ENCODE results near the gene CCDC180.
A peak's percentile ranks its signal among the peaks of the same experiment; 100 is the strongest.
"Not testable (repeated sequence)": the region's sequence is repeated elsewhere in the genome, so short reads cannot be mapped to it uniquely, and the experiment has no call there.

CCDC180 gene

GRCh38 chr9:97307500-97308163 lies at the start of gene CCDC180:
Gene CCDC180 (plus strand): TSS chr9:97307659. CDS start chr9:97308064, 405 bp downstream.
- no peak for DNase-seq

GRCh38 chr9:97259834-97260514 lies 47.5 kb upstream of the CCDC180 start:
- not testable (repeated sequence) for DNase-seq

DNA sequence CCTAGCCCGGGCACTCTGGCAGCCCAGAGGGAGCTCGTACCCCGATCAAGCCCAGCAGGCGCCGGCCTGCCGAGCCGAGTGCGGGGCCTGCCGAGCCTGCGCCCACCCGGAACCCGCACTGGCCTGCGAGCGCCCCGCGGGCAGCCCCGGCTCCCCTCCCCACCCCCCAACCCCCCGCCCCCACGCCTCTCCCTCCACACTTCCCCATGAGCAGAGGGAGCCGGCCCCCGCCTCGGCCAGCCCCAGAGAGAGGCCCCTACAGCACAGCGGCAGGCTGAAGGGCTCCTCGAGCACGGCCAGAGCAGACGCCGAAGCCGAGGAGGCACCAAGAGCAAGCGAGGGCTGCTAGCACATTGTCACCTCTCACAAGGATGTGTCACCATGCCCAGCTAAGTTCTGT lies 36.2 kb upstream of the CCDC180 start:
- DNase-seq: no peak

GRCh38 chr9:97272072-97272471 lies 35.4 kb upstream of the CCDC180 start:
- no peak for DNase-seq

DNA sequence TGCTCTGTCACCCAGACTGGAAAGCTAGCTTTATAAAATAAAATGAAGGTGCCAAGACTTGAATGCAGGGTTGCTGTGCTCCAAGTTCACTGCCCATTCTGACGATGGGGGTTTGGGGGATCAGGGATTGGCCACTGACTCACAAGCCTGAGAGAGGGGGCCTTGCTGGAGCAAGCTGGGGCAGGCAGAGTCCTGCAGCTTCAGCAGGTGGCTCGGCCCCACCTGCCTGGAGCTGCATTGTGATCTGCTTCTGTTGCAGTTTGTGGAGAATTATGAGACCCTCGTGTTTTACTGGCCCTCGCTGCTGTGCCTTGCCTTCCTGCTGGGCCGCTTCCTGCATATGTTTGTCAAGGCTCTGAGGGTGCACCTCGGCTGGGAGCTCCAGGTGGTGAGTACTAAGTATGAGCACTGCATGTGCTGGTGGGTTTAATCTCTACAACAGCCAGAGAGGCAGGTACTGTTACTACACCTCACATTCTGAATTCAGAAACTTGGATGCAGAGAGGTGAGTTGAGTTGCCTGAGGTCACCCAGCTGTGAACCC lies 31.1 kb upstream of the CCDC180 start:
- no peak for DNase-seq

DNA sequence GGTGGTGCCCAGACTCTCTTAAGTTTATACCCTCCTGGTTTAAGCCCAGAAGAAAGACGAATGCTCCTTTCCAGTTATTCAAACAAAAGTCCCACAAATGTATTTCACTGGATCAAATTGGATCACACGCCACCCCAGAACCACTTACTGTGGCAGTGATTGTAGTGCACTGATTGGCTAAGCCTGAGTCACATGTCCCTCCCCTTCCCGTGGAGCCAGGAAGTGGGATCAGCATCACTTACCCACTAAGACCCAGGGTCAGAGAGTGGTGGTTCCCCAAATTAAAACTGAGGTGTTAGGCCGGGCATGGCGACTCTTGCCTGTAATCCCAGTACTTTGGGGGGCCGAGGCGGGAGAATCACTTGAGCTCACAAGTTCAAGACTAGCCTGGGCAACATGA lies 29.5 kb upstream of the CCDC180 start:
- no peak for DNase-seq

DNA sequence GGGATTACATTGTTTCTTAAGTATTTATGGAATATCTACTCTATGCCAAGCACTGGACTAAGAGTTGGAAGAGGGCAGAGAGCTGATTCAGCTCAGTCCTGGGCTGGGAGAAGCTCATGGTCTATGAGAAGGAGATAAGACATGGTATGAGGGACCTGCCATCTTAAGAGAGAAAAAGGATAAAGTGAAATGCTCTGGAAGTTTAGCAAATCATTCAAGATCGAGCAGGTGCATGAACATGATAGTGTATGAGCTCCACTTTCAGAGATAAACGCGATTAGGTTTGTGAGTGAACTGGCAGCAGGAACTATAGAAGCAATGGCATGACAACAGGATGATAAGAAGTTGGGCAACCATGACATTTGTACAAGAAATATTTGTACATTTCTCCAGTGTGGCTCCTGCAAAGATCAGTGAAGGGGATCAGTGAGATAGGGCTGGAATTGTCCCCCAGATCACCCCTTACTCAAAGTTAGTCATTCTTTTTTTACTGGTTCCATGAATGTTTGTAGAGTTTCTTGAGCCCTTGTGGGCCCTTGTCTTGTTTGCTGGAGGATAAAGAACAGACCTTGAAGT lies 26.6 kb upstream of the CCDC180 start:
- DNase-seq: no peak

DNA sequence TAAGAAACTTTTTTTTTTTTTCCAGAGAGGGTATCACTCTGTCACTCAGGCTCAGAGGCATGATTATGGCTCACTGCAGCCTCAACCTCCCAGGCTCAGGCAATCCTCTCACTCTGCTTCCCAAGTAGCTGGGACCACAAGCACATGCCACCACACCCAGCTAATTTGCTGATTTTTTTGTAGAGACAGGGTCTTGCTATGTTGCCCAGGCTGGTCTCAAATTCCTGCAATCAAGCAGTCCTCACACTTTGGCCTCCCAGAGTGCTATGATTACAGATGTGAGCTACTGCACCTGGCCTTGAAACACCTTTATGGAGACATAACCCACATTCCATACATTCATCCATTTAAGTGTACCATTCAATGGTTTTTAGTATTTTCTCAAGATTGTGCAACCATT lies 23.7 kb upstream of the CCDC180 start:
- DNase-seq: no peak

- DNase-seq: no peak
Measured at GRCh38 chr9:97284798-97285197, 22.7 kb upstream of the CCDC180 start.

DNA sequence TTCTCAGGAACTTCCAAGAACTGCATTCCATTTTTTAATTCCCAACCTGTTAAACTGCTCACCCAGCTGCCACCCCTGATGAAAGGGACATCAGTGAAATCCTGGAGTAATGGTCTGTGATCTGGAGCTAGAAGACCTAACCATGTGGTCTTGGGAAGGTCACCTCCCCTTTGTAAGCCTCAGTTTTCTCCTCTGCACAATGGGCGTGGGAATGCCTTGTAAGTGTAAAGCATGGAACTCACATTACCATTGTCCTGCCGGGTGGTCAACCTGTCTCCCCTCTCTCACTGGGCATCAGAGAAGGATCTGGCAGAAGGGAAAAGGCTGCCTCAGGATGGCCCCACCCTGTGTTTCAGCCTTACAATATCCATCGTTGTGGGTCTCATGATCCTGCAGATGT lies 15.3 kb upstream of the CCDC180 start:
- no peak for DNase-seq

GRCh38 chr9:97293207-97293721 lies 14.2 kb upstream of the CCDC180 start:
- peak; percentile 91 for DNase-seq

DNA sequence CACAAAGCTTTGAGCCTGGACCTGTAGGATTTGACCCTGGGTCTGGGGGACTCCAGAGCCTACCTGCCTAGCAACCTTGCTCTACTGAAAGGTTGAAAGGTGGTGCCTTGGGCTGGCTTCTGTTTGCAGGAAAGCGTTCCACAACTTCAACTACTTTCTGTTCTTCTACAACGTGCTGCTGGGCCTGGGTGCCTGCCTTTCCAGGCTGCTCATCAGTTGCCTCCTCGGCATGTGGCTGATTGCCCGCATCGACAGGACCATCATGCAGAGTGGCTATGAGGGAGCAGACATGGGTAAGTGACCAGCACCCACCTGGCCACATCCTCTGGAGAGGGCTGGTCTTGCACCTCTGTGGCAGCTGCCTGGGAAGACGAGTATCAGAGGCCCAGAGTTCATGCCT lies 13.6 kb upstream of the CCDC180 start:
- no peak for DNase-seq

GRCh38 chr9:97297889-97298288 lies 9.6 kb upstream of the CCDC180 start:
- no peak for DNase-seq

DNA sequence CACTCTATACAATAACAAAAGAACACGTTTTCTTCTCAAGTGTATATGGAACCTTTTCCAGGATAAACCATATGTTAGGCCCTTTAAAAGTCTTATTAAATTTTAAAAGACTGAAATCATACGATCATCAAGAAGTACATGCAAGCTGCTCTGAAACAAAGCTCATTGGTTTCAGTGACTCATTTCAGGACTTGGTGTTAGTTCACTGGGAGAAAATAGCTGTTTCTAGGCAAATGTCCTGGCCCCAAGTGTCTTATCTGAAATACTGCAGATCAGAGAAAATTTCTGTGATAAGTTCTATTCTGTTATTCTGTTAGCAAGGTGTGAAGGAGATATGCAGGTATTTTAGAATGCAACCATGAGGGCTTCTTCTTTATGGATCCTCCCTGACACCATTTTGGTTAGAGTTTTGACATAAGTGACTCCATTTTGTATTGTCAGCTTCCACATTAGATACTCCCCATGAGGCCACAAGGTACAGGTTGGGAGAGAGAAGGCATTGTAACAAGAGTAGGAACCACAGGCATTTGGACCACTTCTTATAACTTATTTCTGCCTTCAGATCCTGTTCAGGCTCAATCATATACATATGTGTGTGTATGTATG lies 7.5 kb upstream of the CCDC180 start:
- no peak for DNase-seq

GRCh38 chr9:97300586-97300985 lies 6.9 kb upstream of the CCDC180 start:
- DNase-seq: no peak

GRCh38 chr9:97301974-97302373 lies 5.5 kb upstream of the CCDC180 start:
- DNase-seq: no peak

- DNase-seq: no peak
Measured at GRCh38 chr9:97304586-97304985, 2.9 kb upstream of the CCDC180 start.

DNA sequence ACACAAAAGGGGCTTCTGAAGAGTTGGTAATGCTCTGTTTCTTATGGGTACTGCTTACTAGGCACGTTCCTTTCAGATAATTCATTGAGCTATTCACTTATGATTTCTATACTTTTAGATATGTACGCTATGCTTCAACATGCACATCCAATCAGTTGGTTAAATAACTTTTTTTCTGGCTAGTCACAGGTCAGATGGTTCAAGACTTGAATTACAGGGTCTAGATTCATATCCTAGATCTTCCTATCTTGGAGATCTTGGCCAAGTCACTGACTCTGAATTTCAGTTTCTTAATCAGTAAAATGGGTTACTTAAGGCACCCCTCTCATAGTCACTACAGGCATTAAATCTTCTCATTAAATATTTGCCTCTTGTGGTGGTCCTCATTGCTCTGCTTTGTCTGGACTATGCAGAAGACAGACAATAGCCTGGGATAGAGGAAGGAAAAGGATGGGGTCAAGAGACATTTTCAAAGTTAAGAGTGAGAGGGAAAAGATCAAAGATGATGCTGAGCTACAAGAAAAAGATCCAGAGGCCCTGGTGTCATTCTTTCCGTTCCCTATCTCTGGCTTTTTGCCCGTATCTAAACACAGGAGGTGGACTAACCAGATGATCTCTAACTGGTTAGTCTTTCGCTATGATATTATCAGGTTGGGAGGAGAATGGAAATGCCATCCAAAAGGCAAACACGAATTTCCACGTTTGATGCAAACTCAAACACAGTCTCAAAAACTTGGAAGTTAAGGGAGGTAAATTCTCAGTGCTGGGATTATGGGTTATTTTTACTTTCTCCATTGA lies 1.8 kb upstream of the CCDC180 start:
- DNase-seq: no peak

- no peak for DNase-seq
Measured at GRCh38 chr9:97307091-97307490, 368 bp upstream of the CCDC180 start.

GRCh38 chr9:97309260-97309659 lies 1.8 kb downstream of the CCDC180 start:
- DNase-seq: no peak

DNA sequence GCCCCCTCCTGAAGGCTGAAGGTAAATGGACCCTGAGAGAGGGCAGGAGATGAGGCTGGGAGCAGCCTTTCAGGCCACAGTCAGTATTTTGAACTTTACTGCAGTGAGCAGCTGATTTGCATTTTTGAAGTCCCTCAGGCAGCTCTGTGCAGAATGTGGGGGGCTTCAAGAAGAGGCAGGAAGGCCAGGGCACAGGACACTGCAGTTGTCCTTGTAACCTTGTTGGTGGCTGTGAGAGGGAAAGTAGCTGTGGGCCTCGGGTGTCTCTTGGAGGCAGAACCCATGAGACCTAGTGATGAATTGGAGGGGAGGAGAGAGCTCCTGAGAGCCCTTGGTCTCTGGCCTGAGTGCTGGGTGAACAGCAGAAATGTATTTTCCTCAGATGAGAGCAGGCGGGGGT lies 2.6 kb downstream of the CCDC180 start:
- no peak for DNase-seq

DNA sequence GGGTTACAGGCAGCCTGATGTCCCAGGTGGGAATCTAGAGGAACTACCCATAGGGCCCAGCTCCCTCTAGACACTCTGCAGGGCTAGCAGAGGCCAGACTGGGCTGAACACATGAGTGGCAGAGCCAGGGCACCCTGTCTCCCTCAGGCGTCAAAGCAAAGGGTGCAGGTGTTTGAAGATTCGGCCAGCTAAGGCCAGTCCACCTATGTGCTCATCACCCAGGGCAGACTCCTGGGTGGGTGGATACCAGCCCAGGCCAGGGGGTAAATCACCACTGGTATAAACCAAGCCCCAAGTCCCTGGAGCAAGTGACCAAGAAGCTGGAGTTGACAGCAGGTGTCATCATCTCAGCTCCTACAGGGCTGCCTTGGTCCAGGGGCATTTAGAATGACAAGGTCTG lies 3.4 kb downstream of the CCDC180 start:
- DNase-seq: no peak

Data from DMS153 (cell line).